ENCODE data around the gene MAN1C1.

MAN1C1 gene

DNA sequence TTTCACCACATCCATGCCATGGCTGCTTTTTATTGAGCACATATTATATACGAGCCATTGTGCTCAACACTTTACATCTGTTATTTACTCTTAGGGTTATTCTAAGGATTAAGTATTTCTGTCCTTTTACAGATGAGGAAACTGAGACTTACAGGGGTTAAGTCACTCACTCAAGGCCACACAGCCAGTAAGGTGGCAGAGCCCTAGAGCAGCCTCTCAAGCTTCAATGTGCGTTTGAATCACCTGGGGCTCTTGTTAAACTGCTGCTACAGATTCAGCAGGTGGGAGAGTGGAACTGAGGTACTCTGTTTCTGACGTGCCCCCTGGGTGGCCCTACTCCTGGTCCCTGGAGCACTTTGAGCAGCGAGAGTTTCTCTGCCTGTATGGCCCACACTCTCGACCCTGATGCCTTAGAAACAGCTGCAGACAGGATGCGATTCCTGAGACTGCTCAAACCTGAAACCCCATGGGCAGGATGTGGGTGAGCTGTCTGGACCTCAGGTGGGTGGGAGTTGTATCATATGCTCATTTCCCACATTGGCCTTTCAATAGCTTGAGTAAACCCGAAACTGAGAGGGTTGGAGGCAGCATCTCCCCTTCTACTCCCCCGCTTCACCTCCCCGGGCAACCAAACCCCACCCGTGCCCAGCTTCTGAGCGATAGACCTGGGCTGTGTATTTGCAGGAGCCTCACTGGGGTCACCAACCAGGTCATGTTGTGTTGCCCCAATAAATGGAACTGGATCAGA is 59.3 kb downstream of the MAN1C1 start:
- H3K4me3 ChIP-seq (ENCODE audit: low read depth, low read length), result no peak overlapping the region
- TF ChIP-seq, protein P1, sequence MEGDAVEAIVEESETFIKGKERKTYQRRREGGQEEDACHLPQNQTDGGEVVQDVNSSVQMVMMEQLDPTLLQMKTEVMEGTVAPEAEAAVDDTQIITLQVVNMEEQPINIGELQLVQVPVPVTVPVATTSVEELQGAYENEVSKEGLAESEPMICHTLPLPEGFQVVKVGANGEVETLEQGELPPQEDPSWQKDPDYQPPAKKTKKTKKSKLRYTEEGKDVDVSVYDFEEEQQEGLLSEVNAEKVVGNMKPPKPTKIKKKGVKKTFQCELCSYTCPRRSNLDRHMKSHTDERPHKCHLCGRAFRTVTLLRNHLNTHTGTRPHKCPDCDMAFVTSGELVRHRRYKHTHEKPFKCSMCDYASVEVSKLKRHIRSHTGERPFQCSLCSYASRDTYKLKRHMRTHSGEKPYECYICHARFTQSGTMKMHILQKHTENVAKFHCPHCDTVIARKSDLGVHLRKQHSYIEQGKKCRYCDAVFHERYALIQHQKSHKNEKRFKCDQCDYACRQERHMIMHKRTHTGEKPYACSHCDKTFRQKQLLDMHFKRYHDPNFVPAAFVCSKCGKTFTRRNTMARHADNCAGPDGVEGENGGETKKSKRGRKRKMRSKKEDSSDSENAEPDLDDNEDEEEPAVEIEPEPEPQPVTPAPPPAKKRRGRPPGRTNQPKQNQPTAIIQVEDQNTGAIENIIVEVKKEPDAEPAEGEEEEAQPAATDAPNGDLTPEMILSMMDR (conservative IDR thresholded peaks at IDR 0.05; ENCODE audit: low read depth, low read length), result no peak
- no peak for DNase-seq (ENCODE audit: low read depth)

DNA sequence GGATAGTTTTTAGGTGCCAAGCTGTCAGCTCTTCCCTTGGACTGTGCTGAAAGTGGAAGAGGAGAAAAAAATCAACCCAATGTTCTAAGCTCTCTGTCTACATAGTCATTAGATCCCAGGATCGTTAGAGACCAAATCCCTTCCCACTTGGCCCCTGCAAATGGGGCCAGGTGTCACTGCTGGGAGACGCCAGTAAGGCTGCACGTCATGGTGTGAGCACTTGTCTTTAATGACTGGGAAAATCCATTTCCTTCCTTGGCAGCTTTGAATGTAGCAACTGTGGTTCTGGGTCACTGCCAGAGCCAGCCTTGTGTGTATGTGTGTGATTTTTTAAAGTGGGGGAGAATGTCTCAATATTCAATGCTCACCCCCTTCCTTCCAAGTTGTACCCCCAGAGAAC is 59.9 kb downstream of the MAN1C1 start:
- TF ChIP-seq, protein P1 (conservative IDR thresholded peaks at IDR 0.05; ENCODE audit: low read depth, low read length), result no peak
- DNase-seq (ENCODE audit: low read depth), result no peak
- H3K4me3 ChIP-seq (ENCODE audit: low read depth, low read length), result no peak overlapping the region

DNA sequence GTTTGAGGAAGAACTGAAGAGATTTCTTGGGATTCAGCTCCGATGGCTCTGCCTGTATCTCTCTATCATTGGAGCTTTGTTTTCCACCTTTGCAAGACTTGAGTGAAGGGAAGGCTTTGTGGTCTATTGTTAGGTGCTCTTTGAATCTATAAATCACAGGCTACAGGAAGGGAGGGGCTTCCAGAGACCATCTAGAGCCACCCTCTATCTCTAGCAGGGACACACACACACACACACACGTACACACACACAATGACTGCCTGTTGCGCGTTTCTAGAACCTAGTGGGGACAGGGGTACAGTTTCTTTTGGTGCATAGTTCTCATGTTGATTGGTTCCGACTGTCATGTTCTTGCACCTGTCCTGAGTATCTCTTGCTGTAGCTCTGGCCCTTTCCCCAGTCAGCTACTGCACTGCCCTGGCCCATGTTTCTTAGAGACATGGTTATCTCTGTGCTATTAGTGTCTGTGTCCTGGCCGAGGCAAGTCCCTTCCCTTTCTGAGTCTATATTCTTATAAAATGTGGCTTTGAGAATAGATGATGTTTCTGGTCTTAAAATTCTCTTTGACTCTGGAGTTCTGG is 60.7 kb downstream of the MAN1C1 start:
- TF ChIP-seq, protein P1 (conservative IDR thresholded peaks at IDR 0.05; ENCODE audit: low read depth, low read length), result no peak
- no peak for DNase-seq (ENCODE audit: low read depth)
- no peak overlapping the region for H3K4me3 ChIP-seq (ENCODE audit: low read depth, low read length)

DNA sequence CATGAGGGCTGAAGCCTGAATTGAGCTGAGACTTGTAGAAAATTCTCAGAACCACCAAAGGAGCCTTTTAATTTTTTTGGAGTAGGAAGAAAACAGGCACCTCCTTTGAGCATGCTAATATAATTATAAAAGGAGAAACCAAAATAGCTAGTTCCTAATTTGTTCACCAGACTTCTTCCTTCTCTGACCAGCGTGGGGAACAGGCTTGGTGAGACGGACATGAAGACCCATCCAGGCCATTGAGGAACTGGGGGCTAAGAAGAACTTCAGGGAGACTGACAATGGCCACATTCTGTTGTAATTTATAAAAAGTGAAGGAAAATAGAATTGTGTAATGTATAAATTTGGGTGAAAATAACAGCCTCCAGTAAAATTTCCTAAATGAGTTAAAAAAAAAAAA is 62.6 kb downstream of the MAN1C1 start:
- no peak for DNase-seq (ENCODE audit: low read depth)
- no peak overlapping the region for H3K4me3 ChIP-seq (ENCODE audit: low read depth, low read length)
- TF ChIP-seq, protein P1 (conservative IDR thresholded peaks at IDR 0.05; ENCODE audit: low read depth, low read length), result no peak

DNA sequence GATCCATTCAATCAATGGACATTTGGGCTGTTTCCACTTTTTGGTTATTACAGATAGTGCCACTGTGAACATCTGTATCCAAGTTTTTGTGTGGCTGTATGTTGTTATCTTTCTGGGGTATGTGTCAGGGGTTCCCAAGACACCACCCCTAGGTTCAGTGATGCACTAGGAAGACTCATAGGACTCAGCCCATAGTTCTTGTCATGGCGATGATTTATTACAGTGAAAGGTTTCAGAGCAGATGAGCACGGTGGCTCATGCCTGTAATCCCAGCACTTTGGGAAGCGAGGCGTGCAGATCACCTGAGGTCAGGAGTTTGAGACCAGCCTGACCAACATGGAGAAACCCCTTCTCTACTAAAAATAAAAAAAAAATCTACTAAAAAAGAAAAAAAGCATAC is 64.1 kb downstream of the MAN1C1 start:
- TF ChIP-seq, protein P1 (conservative IDR thresholded peaks at IDR 0.05; ENCODE audit: low read depth, low read length), result no peak
- H3K4me3 ChIP-seq (ENCODE audit: low read depth, low read length), result no peak overlapping the region
- no peak for DNase-seq (ENCODE audit: low read depth)

DNA sequence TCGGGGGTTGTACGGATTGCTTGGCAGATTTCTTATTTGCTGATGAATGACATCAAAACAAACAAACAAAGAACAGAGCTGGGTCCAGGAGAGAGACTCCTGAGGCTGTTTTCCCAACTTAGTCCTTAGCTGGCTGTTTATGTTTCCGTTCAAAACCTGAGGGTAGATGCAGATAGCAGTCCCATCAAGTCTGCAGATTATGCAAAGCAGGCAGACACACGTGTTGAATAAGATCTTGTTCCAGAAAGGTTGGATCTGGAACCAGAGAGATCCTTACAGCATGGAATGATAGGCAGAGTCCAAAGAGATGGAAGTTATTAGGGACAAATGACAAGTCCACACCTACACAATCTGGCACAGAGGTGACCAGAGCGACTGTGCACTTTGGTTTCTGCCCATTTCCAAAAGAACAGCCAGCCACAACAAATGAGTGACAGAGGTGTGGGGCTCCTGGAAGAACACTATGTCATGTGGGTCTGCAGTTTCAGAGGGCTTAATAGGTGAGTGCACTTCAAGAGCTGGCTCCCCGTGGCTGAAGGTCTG is 65.5 kb downstream of the MAN1C1 start:
- no peak for DNase-seq (ENCODE audit: low read depth)
- TF ChIP-seq, protein P1 (conservative IDR thresholded peaks at IDR 0.05; ENCODE audit: low read depth, low read length), result no peak
- no peak overlapping the region for H3K4me3 ChIP-seq (ENCODE audit: low read depth, low read length)

Measured in choroid plexus epithelial cell (primary cell).